ENCODE measurements around the gene DNAH12. TPM values are rescaled to one million over a fixed set of nuclear protein-coding genes. Genes with fewer than 3 reads are reported as not detected.

Gene DNAH12
- polyA plus RNA-seq, 1 of the 3 experiments (the other 2 are of a cell fraction), result 0.03 TPM

DNA sequence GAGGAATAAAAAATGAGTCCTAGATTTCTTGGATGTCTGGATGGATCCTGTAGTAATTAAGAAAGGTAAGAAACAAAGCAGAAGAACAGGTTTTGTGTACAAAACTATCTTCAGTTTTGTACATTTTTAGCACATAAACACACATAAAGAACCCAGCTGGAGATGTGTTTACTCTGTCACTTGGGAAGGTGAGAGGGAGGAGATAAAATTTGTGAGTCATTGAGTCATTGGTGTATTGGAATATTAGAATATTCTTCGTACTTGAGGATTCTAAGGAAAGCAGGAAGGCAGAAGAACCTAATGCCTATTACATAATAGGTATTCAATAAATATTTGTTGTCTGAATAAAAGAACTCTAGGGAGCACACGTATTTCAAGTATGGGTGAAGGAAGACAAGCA lies 299.2 kb downstream of the DNAH12 start:
- no peak for DNase-seq
- no peak overlapping the region for H3K4me3 ChIP-seq (ENCODE audit: low read depth in 2 of 2, low read length in 1 of 2)
- no peaks in the 10 kb centered on the region for H3K79me2 ChIP-seq (ENCODE audit: insufficient read depth)
- ChIA-PET POLR2A (no interaction called here), CTCF (no interaction called here)
- no peaks in the 10 kb centered on the region for H4K20me1 ChIP-seq (ENCODE audit: insufficient read depth)
- WGBS (ENCODE audit: low lambda C conversion rate), result 85% methylated on average over 2 of the region's 2 CpGs
- no peak overlapping the region for H2AFZ ChIP-seq (ENCODE audit: low read depth)
- H3K9me2 ChIP-seq, result no peaks in the 10 kb centered on the region
- TF ChIP-seq EP300 (IDR thresholded peaks at IDR 0.05; ENCODE audit: borderline replicate concordance in 1 of 2, low read depth in 1 of 2, low read length in 1 of 2) (no peak), TEAD4 (IDR thresholded peaks at IDR 0.05; ENCODE audit: borderline replicate concordance, insufficient read depth) (no peak), ELF1 (IDR thresholded peaks at IDR 0.05) (no peak)
- no peaks in the 10 kb centered on the region for H3K4me1 ChIP-seq (ENCODE audit: control insufficient read depth in 1 of 2, insufficient read depth in 2 of 2, low read depth in 1 of 2, low read length in 1 of 2)
- no peak overlapping the region for H3K9ac ChIP-seq
- H3K27me3 ChIP-seq (ENCODE audit: insufficient read depth), result no peaks in the 10 kb centered on the region
- H3K4me2 ChIP-seq, result no peak overlapping the region
- no peaks in the 10 kb centered on the region for H3K9me3 ChIP-seq
- peaks cover 79 to 84% of the 10 kb centered on the region in 2 experiments for H3K36me3 ChIP-seq (replicated peaks in 1 of 2; ENCODE audit: control insufficient read depth in 1 of 2, insufficient read depth in 2 of 2, low read length in 1 of 2)
- no peaks in the 10 kb centered on the region for H3F3A ChIP-seq (replicated peaks; ENCODE audit: insufficient read depth)
- no peak overlapping the region for H3K27ac ChIP-seq (ENCODE audit: low read depth in 2 of 2, low read length in 1 of 2)

Small RNA genes within 50 kb of the gene (small RNA-seq; reads per million reads assigned to genes)
- gene RF00019, result 0 reads per million in 7 experiments
- 0 reads per million in 7 experiments for gene RNU6-108P
- gene RNU6-1181P, result 0 reads per million in 7 experiments
- 0 reads per million in 7 experiments for gene RNU6-483P

Other genes starting within 250 kb of the DNAH12 start
- 7.4 and 9.5 TPM in 2 replicates for gene PDE12, start 11.9 kb upstream of the DNAH12 start, polyA plus RNA-seq (2012; rRNA removed)
- gene ARF4, start 53.0 kb upstream of the DNAH12 start, polyA plus RNA-seq (2012; rRNA removed), result 150 and 208 TPM in 2 replicates
- 5.8 and 9.7 TPM in 2 replicates for gene DENND6A, start 148.7 kb upstream of the DNAH12 start, polyA plus RNA-seq (2012; rRNA removed)
- gene SLMAP, start 212.0 kb upstream of the DNAH12 start, polyA plus RNA-seq (2012; rRNA removed), result 10.5 and 11.7 TPM in 2 replicates